PC-9 (cell line): ENCODE results near the gene GRIPAP1. TPM values are rescaled to one million over a fixed set of nuclear protein-coding genes. Genes with fewer than 3 reads are reported as not detected.

ENCODE experiments used
- BruUV-seq: library from RNA; stranded (reverse); fragments of 400-500 nt; replicated peaks from 2 replicates; lab custom pipeline; 2021; lab: Mats Ljungman, UMichigan
- CTCF ChIA-PET: fragments of 300-600 bp; sonication (Branson Sonifier 250); formaldehyde crosslinking; loops from one replicate; lab custom pipeline; 2022; ENCODE audit warnings: antibody characterized with exemption; lab: Charles Lee
- POLR2A ChIA-PET: fragments of 300-600 bp; sonication (Branson Sonifier 250); formaldehyde crosslinking; loops from one replicate; lab custom pipeline; 2022; ENCODE audit warnings: antibody characterized with exemption; ENCODE audit not compliant: unreplicated experiment; lab: Charles Lee
- DNase-seq, 2 experiments: peaks; one replicate each; pipeline versions ENCODE4 v3.0.0 to v3.0.0-alpha.2; 2015 to 2022; ENCODE audit warnings: mixed read lengths in 1 of 2
- H2AFZ ChIP-seq: fragments of 200-600 bp; sonication (generic); 2 replicates; pipeline ENCODE4 v1.8.1; 2017; ENCODE audit warnings: antibody characterized with exemption
- H3F3A ChIP-seq: fragments of 200-600 bp; sonication (generic); 2 replicates; pipeline ENCODE4 v1.8.1; 2017; ENCODE audit warnings: antibody characterized with exemption, mild to moderate bottlenecking, low read depth; ENCODE audit not compliant: insufficient read depth
- H3K27ac ChIP-seq: fragments of 200-600 bp; sonication (generic); 2 replicates; pipeline ENCODE4 v1.6.1; 2016; ENCODE audit warnings: mixed run types
- H3K27me3 ChIP-seq: fragments of 200-600 bp; sonication (generic); 2 replicates; pipeline ENCODE4 v1.6.1; 2016; ENCODE audit warnings: low read depth, mixed run types; ENCODE audit not compliant: insufficient read depth
- H3K36me3 ChIP-seq: fragments of 200-600 bp; sonication (generic); 2 replicates; pipeline ENCODE4 v1.6.1; 2016; ENCODE audit warnings: low read depth, mixed run types
- H3K4me1 ChIP-seq: fragments of 200-600 bp; sonication (generic); replicated peaks from 2 replicates; pipeline ENCODE4 v1.6.1; 2016; ENCODE audit warnings: mixed run types; ENCODE audit not compliant: insufficient read depth
- H3K4me2 ChIP-seq: fragments of 200-600 bp; sonication (generic); 2 replicates; pipeline ENCODE4 v1.6.1; 2017; ENCODE audit warnings: mixed run types
- H3K4me3 ChIP-seq: fragments of 200-600 bp; sonication (generic); 2 replicates; pipeline ENCODE4 v1.6.1; 2016; ENCODE audit warnings: mixed run types
- H3K79me2 ChIP-seq: fragments of 200-600 bp; sonication (generic); 2 replicates; pipeline ENCODE4 v1.6.1; 2017; ENCODE audit warnings: low read depth, mixed run types
- H3K9me2 ChIP-seq: fragments of 200-600 bp; sonication (generic); 2 replicates; pipeline ENCODE4 v1.8.1; 2017; ENCODE audit warnings: mild to moderate bottlenecking; ENCODE audit not compliant: insufficient read depth
- H3K9me3 ChIP-seq: fragments of 200-600 bp; sonication (generic); 2 replicates; pipeline ENCODE4 v1.8.1; 2016; ENCODE audit warnings: low read depth; ENCODE audit not compliant: insufficient read depth
- H4K20me1 ChIP-seq: fragments of 200-600 bp; sonication (generic); 2 replicates; pipeline ENCODE4 v1.8.1; 2017; ENCODE audit not compliant: insufficient read depth
- CTCF ChIP-seq: fragments of 200-600 bp; sonication (generic); conservative IDR thresholded peaks from 2 replicates; pipeline ENCODE4 v1.6.1; 2017; ENCODE audit warnings: mixed run types, antibody characterized with exemption, mild to moderate bottlenecking, moderate library complexity
- EZH2 ChIP-seq: fragments of 200-600 bp; sonication (generic); IDR thresholded peaks from 2 replicates; pipeline ENCODE4 v1.8.0; 2017; ENCODE audit warnings: antibody characterized with exemption, low read depth
- intact Hi-C: fragments of 100-400 bp; cut with micrococcal nuclease; formaldehyde crosslinking; loops from one replicate; pipeline ENCODE4 v1.10.0; 2022; ENCODE audit not compliant: unreplicated experiment
- total RNA-seq: library from RNA; stranded (reverse); gene quantifications from 2 replicates; pipeline ENCODE4 v1.2.3, GENCODE V29; 2021

The GRIPAP1 gene
- total RNA-seq, 1 experiment from 2014 or later = 33.6 TPM

- Histone ChIP-seq H3K9me3 (no peaks in the 10 kb centered on the region), H3K9me2 (no peaks in the 10 kb centered on the region), H3K27me3 (no peaks in the 10 kb centered on the region), H4K20me1 (no peaks in the 10 kb centered on the region), H3K27ac (no peak overlapping the region), H3K79me2 (no peaks in the 10 kb centered on the region), H3K4me3 (no peak overlapping the region), H2AFZ (no peak overlapping the region), H3K36me3 (no peaks in the 10 kb centered on the region), H3K4me2 (no peak overlapping the region), H3K4me1 (no peaks in the 10 kb centered on the region), H3F3A (no peaks in the 10 kb centered on the region)
- no peak for DNase-seq
- TF ChIP-seq EZH2 = no peak
- TF ChIP-seq CTCF = no peak
- no TSS peak for BruUV-seq
- POLR2A ChIA-PET = no interaction called here
- intact Hi-C loops = no loop called here
- CTCF ChIA-PET = no interaction called here
These were observed 74.2 kb downstream of the GRIPAP1 start for GRCh38 chrX:48927736-48928382.

DNA sequence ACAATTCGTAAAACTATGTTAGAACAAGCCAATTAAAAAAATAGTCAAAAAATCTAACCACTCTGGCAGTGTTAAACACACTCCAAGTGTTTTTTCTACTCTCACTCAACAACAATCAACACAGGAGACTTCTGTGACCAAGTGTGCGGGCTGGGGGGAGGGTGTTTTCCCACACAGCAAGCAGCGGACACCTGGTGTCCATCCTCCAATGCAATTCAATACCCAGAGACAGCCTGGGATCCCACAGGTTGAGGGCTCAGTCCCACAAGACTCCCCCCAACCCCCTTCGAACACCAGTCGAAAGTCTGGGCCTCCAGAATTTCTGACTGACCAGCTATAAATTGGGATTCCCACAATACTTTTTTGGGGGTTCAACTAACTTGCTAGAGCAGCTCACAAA lies 74.9 kb downstream of the GRIPAP1 start:
- intact Hi-C loops = no loop called here
- no TSS peak for BruUV-seq
- H3K36me3 ChIP-seq = no peaks in the 10 kb centered on the region
- H3K4me3 ChIP-seq = no peak overlapping the region
- ChIA-PET POLR2A (no interaction called here), CTCF (no interaction called here)
- no peak for TF ChIP-seq CTCF
- no peak for TF ChIP-seq EZH2
- H3K4me1 ChIP-seq = no peaks in the 10 kb centered on the region
- no peak overlapping the region for H2AFZ ChIP-seq
- no peaks in the 10 kb centered on the region for H3K9me2 ChIP-seq
- H4K20me1 ChIP-seq = no peaks in the 10 kb centered on the region
- H3K9me3 ChIP-seq = no peaks in the 10 kb centered on the region
- no peaks in the 10 kb centered on the region for H3K79me2 ChIP-seq
- no peak for DNase-seq
- no peak overlapping the region for H3K27ac ChIP-seq
- no peaks in the 10 kb centered on the region for H3K27me3 ChIP-seq
- no peaks in the 10 kb centered on the region for H3F3A ChIP-seq
- H3K4me2 ChIP-seq = no peak overlapping the region

GRCh38 chrX:48924270-48924669 lies 77.8 kb downstream of the GRIPAP1 start:
- H3F3A ChIP-seq = no peaks in the 10 kb centered on the region
- H3K27me3 ChIP-seq = no peaks in the 10 kb centered on the region
- H2AFZ ChIP-seq = no peak overlapping the region
- no peaks in the 10 kb centered on the region for H3K9me3 ChIP-seq
- no peaks in the 10 kb centered on the region for H4K20me1 ChIP-seq
- H3K36me3 ChIP-seq = no peaks in the 10 kb centered on the region
- intact Hi-C loops = no loop called here
- H3K4me1 ChIP-seq = no peaks in the 10 kb centered on the region
- TF ChIP-seq EZH2 (no peak), CTCF (no peak)
- CTCF ChIA-PET = no interaction called here
- H3K27ac ChIP-seq = no peak overlapping the region
- H3K4me2 ChIP-seq = no peak overlapping the region
- no peak overlapping the region for H3K4me3 ChIP-seq
- BruUV-seq = no TSS peak
- POLR2A ChIA-PET = no interaction called here
- no peaks in the 10 kb centered on the region for H3K79me2 ChIP-seq
- DNase-seq = no peak
- no peaks in the 10 kb centered on the region for H3K9me2 ChIP-seq
